ENCODE measurements around the gene LAIR1. TPM values are rescaled to one million over a fixed set of nuclear protein-coding genes. Genes with fewer than 3 reads are reported as not detected.

The LAIR1 gene
- total and polyA plus RNA-seq, 4 donors: 1.2 to 16.3 (median 4.8) TPM

- Histone ChIP-seq H3K36me3 (ENCODE audit: control insufficient read depth in 4 of 4, insufficient read depth in 3 of 4, low read depth in 1 of 4, low read length in 3 of 4) (no peaks in the 10 kb centered on the region), H3K4me1 (ENCODE audit: control insufficient read depth in 4 of 4, insufficient read depth in 4 of 4, low read length in 3 of 4) (no peaks in the 10 kb centered on the region), H3K27me3 (ENCODE audit: control insufficient read depth in 4 of 4, insufficient read depth in 4 of 4, low read length in 3 of 4) (peaks cover 0 to 4% (median 0%) of the 10 kb centered on the region in 4 donors), H3K9me3 (ENCODE audit: control insufficient read depth in 4 of 4, low read length in 3 of 4) (peaks cover 0 to 3% (median 0%) of the 10 kb centered on the region in 4 donors), H3K9ac (ENCODE audit: low read depth in 1 of 2, low read length in 2 of 2) (no peak overlapping the region), H3K4me3 (ENCODE audit: low read depth in 1 of 3, low read length in 3 of 3) (no peak overlapping the region), H3K27ac (ENCODE audit: low read depth in 1 of 2, low read length in 2 of 2) (no peak overlapping the region)
- DNase-seq (ENCODE audit: low spot score): no peak
- TF ChIP-seq RAD21 (IDR thresholded peaks at IDR 0.05): no peak
- TF ChIP-seq GABPA (IDR thresholded peaks at IDR 0.05 in 1 of 2, conservative IDR thresholded peaks at IDR 0.05 in 1 of 2): no peak
- no peak for TF ChIP-seq SP1 (IDR thresholded peaks at IDR 0.05)
- TF ChIP-seq HNF4G (IDR thresholded peaks at IDR 0.05): no peak
- WGBS: 67% methylated on average over 7 of the region's 7 CpGs
Measured at GRCh38 chr19:54332149-54332548, 32.6 kb downstream of the LAIR1 start.

GRCh38 chr19:54331626-54332025 is 33.1 kb downstream of the LAIR1 start:
- Histone ChIP-seq H3K36me3 (ENCODE audit: control insufficient read depth in 4 of 4, insufficient read depth in 3 of 4, low read depth in 1 of 4, low read length in 3 of 4) (no peaks in the 10 kb centered on the region), H3K9me3 (ENCODE audit: control insufficient read depth in 4 of 4, low read length in 3 of 4) (peaks cover 0 to 3% (median 0%) of the 10 kb centered on the region in 4 donors), H3K4me1 (ENCODE audit: control insufficient read depth in 4 of 4, insufficient read depth in 4 of 4, low read length in 3 of 4) (no peaks in the 10 kb centered on the region), H3K9ac (ENCODE audit: low read depth in 1 of 2, low read length in 2 of 2) (no peak overlapping the region), H3K27ac (ENCODE audit: low read depth in 1 of 2, low read length in 2 of 2) (no peak overlapping the region), H3K4me3 (ENCODE audit: low read depth in 1 of 3, low read length in 3 of 3) (no peak overlapping the region), H3K27me3 (ENCODE audit: control insufficient read depth in 4 of 4, insufficient read depth in 4 of 4, low read length in 3 of 4) (peaks cover 0 to 4% (median 0%) of the 10 kb centered on the region in 4 donors)
- 67% methylated on average over 7 of the region's 7 CpGs for WGBS
- no peak for DNase-seq (ENCODE audit: low spot score)
- TF ChIP-seq SP1 (IDR thresholded peaks at IDR 0.05) (no peak), GABPA (IDR thresholded peaks at IDR 0.05 in 1 of 2, conservative IDR thresholded peaks at IDR 0.05 in 1 of 2) (no peak), FOXA1 (IDR thresholded peaks at IDR 0.05) (no peak), JUND (IDR thresholded peaks at IDR 0.05) (no peak), YY1 (IDR thresholded peaks at IDR 0.05) (no peak), REST (IDR thresholded peaks at IDR 0.05) (no peak), MAX (IDR thresholded peaks at IDR 0.05) (no peak), CTCF (IDR thresholded peaks at IDR 0.05; ENCODE audit: low read depth, low read length, missing input control) (no peak), ATF3 (IDR thresholded peaks at IDR 0.05) (no peak), RAD21 (IDR thresholded peaks at IDR 0.05) (no peak), TAF1 (conservative IDR thresholded peaks at IDR 0.05) (no peak), FOXA2 (IDR thresholded peaks at IDR 0.05) (no peak), EGR1 (IDR thresholded peaks at IDR 0.05; ENCODE audit: low read depth in 2 of 2) (no peak), RXRA (IDR thresholded peaks at IDR 0.05) (no peak), NR2F2 (IDR thresholded peaks at IDR 0.05) (no peak), HNF4A (conservative IDR thresholded peaks at IDR 0.05) (no peak), HNF4G (IDR thresholded peaks at IDR 0.05) (no peak), ZBTB33 (IDR thresholded peaks at IDR 0.05) (no peak)

Measured in liver (tissue), 9 donors.